Effector CD4-positive, alpha-beta T cell (primary cell): Measurements from ENCODE around the gene KATNB1.

ENCODE experiments used
- DNase-seq: peaks from one replicate; pipeline ENCODE4 v3.0.0-alpha.2; 2020

Gene KATNB1

DNA sequence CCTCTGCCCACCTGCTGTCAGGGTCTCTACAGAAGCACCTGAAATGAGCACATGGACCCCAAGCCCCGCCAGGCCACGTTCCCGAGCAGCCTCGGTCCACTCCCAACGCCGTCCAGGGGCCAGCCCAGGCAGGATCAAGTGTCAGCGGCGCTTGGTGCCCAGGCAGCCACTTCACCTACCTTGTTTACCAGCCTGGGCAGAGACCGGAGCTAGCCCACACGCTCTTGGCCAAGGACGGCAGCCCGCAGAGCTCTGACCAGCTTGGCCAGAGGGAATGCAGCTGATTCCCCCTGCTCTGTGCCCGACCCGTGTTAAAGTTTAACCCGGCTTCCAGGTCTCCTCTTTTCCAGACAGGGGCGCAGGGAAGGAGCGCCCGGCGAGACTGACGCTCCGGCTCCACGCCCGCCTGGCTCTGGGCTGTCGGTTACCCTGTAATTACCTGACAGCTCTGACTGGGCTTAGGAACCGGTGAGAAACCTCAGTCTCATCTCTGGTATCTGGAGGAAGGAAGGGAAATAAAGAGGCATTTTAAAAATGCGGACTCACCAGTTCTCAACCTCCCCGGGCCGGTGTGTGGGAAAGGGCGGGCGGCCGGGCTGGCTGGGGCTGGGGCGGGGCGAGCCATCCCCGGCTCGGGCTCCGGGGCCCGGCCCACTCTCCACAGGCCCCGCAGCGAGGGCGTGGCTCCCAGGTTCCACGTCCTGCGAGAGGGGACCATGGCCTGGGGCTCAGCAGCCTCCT, 62.1 kb downstream of the KATNB1 start:
- no peak for DNase-seq

- no peak for DNase-seq
These were observed 62.8 kb downstream of the KATNB1 start for GRCh38 chr16:57798267-57798810.

- no peak for DNase-seq
These were observed 63.5 kb downstream of the KATNB1 start for GRCh38 chr16:57798953-57799599.

DNA sequence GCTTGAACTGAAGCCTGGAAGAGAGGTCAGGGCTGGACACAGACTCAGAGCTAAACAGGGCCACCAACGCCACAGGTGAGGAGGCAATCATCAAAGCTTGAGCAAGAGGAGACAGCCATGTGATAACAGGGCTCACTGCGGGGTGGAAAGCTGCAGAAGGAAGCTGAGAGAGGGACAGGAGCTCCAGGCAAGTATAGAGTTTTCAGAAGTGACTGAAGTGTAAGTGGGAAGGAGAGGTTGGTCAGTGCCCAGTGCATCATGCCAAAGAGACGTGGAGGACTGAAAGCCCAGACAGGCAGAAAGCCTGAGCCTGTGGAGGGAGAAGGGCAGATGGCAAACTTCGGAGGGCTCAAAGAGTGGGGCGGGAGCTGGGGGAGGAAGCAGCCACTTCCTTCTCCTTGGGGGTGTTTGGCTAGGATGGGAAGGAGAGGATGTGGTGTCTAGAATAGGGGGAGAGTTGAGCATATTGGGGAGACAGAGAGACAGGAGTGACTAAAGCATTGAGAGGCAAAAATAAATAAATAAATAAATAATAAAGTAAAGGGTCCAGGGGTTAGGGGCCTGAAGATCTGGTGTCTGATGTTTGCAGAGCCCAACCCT, 64.1 kb downstream of the KATNB1 start:
- DNase-seq, result no peak

GRCh38 chr16:57800200-57801097, 64.9 kb downstream of the KATNB1 start:
- DNase-seq, result no peak

GRCh38 chr16:57801098-57801808, 65.7 kb downstream of the KATNB1 start:
- no peak for DNase-seq

DNA sequence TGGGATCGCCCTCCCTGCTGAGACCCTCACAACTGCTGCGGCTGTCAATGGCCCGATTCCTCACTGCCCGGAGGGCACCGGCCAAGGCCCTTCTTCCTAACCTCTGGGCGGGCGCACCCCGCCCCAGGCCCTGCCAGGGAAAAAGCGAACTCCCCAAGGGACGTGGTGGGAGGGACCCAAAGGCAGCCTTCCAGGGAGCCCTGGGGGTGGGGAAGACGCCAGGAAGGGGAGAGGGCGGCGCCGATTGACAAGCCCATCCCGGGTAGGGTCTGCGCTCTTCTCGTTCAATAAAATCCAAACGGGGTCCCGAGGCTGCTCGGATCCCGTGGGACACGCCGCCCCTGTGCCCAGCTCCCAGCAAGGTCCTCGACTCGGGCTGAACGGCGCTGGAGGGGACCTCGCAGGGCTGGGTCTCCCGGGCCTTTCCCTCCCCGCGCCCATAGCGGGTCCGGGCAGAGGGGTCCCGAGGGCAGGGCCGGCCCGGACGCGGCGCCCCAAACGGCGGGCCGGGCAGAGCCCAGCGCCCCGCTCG, 66.3 kb downstream of the KATNB1 start:
- no peak for DNase-seq

DNA sequence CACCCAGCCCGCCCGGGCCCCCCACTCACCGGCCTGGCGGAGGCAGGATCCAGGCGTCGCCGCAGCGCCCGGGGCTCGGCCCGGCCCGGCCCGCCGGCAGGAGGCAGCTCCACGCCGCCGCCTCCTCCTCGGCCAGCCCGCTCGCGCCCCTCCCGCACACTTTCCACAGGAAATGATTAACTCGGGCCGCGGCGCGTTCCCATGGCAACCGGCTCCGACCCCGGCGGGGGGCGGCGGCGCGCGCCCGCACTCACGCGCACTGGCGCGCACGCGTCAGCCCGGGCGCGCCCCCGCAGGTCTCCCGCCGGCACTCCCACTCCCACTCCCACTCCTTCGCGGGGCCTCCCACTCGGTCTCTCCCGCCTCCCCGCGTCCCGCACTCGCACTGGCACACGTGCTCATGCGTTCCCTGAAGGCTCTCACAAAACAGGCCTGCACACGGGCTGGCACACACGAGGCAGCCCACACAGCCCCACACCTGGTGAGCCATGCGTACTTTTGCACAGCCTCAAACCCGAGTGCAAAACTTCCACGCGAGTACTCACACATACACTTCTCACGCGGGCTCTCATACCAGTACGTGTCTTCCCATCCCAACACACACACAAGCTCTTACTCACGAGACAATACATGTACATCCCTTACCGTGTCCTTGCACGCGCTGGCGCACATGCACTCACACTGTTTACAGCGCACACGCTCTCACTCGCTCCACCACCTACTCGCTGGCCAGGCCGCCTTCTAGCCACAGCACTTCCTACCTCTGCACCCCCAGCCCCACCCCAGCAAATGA, 67.0 kb downstream of the KATNB1 start, which contains the start of gene KIFC3:
Gene KIFC3, minus strand, starts transcription at position 151 of the 793 bp plus-strand sequence. CDS start 4,248 bp downstream, outside the sequence.
- peak; percentile 41 for DNase-seq

DNA sequence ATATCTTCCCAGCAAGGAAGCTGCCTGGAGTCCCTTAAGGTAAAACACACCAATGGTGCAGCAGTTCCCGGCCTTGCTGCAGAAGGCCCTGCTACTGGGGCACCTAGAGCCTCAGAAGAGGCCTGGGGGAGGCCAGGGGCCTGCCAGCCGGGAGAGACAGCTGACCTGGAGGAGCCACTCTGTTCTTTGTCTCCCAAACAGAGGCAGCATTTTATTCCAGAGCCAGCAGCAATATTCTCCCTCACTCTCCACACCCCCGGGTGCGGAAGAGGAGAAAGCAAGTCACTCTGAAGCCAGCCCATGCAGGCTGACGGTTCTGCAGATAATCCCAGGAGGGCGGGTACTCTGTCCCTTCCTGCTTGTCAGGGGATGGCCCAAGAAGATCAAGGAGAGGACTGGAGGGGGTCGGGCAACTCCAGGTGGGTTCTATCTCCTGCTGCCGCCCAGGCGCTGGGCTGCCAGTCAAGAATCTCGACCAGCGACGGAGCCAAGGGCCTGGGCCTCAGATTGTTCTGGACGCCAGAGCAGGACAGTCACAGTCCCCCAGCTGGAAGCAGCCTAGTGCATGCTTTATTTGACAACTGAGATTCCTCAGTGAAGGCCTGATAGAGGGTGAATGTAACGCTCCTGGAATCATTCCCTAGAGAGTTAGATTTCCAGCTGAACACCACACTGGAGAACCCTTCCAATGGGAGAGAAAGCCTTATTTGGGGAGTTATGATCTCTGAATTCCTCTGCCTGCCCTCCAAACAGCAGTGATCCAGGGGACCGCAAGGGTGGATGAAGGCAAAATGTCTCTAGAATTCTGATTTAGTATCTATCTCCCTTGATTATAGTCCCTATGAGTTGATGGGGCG, 67.8 kb downstream of the KATNB1 start:
- DNase-seq, result no peak

DNA sequence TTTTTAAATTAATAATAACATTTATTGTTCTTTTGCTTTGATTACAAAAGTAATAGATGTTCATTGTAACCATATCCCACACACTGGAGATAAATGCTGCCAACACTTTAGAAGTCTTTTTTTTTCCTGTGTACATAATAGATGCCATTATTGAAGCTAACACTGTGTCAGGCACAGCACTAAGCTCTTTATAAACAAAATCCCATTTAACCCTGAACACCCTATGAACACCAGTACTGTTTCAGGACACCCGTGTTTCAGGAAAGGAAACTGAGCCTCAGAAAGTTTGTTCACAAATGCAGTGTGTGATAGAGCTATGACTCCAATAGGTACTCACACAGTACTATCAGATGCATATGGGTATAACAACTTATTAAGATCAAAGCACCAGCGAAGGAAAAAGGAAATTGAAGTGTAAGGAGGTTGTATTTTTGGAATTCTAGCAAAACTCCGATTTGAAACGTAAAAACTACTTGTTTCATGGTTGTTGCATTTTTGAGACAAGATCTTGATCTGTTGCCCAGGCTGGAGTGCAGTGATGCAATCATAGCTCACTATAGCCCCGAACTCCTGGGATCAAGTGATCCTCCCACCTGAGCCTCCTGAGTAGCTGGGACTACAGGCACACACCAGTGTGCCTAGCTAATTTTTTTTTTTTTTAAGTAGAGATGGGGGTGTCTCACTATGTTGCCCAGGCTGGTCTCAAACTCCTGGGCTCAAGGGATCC, 68.7 kb downstream of the KATNB1 start:
- DNase-seq, result no peak

DNA sequence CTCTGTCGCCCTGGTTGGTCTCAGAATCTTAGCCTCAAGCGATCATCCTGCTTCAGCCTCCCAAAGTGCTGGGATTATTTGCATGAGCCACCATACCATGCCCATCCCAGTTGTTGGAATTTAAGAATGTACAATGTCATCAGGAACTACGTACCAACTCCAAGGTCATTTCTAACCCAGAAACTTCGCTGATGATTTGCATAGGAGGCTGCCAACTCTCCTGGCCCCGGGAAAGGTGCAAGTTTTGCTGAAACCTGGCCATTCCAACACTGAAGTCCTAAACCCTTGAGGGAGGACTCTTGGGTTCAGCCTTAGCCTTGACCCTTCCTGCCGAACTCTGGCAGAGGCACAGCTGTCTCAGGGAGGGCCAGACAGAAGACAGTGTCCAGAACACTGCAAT, 69.6 kb downstream of the KATNB1 start:
- DNase-seq, result no peak
